Prostate gland (tissue), 2 donors: ENCODE measurements around the gene TNFRSF11A. TPM values are rescaled to one million over a fixed set of nuclear protein-coding genes. Genes with fewer than 3 reads are reported as not detected.

Experiments
- DNase-seq: peaks from one replicate; pipeline ENCODE4 v3.0.0-alpha.2; 2019; ENCODE audit warnings: low spot score
- H3K27ac ChIP-seq, 2 donors: fragments of 200-600 bp; sonication (generic); 2 replicates each; pipeline ENCODE4 v1.5.1; 2017 to 2019
- H3K27me3 ChIP-seq: fragments of 200-600 bp; sonication (generic); replicated peaks from 2 replicates; pipeline ENCODE4 v1.5.1; 2019; ENCODE audit not compliant: insufficient read depth
- H3K36me3 ChIP-seq, 2 donors: fragments of 200-600 bp; sonication (generic); 1 replicate in 1 of 2; 2 replicates in 1 of 2; pipeline versions ENCODE4 v1.5.1 to v1.8.1; 2017 to 2019
- H3K4me1 ChIP-seq: fragments of 200-600 bp; sonication (generic); replicated peaks from 2 replicates; pipeline ENCODE4 v1.5.1; 2019
- H3K4me3 ChIP-seq, 2 donors: fragments of 200-600 bp; sonication (generic); 2 replicates each; pipeline ENCODE4 v1.5.1; 2017 to 2019
- H3K9me3 ChIP-seq: fragments of 200-600 bp; sonication (generic); 2 replicates; pipeline ENCODE4 v1.5.1; 2017
- CTCF ChIP-seq, 4 experiments: fragments of 200-600 bp in 2 of 4; fragments of 450-650 bp in 2 of 4; sonication (generic) in 2 of 4; IDR thresholded peaks; 1 replicate in 3 of 4; 2 replicates in 1 of 4; pipeline ENCODE4 v1.5.1; 2016 to 2019; ENCODE audit warnings: antibody characterized with exemption in 4 of 4, mild to moderate bottlenecking in 2 of 4, moderate library complexity in 2 of 4
- POLR2A ChIP-seq: fragments of 450-650 bp; IDR thresholded peaks from one replicate; pipeline ENCODE4 v1.6.1; 2016; ENCODE audit warnings: antibody characterized with exemption, mild to moderate bottlenecking
- POLR2AphosphoS5 ChIP-seq: sonication (generic); formaldehyde crosslinking; IDR thresholded peaks from one replicate; pipeline ENCODE4 v1.6.1; 2017; ENCODE audit warnings: antibody characterized with exemption
- WGBS: methylation state at CpG from one replicate; pipeline ENCODE4 v1.1.5; 2018; 5-methylcytosine and 5-hydroxymethylcytosine counted together
- intact Hi-C: fragments of 100-400 bp; cut with DNase I; formaldehyde crosslinking; loops from one replicate; pipeline ENCODE4 v1.14.2; 2022
- total RNA-seq, 2 donors: library from RNA; depleted of rRNA; stranded (reverse); fragments of >200 nt; gene quantifications; one replicate each; pipeline ENCODE4 v1.1.0, GENCODE V29; 2016

TNFRSF11A gene
- total RNA-seq, 2 donors from 2014 or later = 6.1 to 10.2 TPM

- Histone ChIP-seq H3K27me3 (no peaks in the 10 kb centered on the region), H3K27ac (no peak overlapping the region), H3K4me1 (no peaks in the 10 kb centered on the region), H3K4me3 (no peak overlapping the region), H3K9me3 (no peaks in the 10 kb centered on the region), H3K36me3 (no peaks in the 10 kb centered on the region)
- WGBS = 71% methylated on average over 2 of the region's 2 CpGs
- TF ChIP-seq POLR2AphosphoS5 (no peak), POLR2A (no peak), CTCF (IDR thresholded peaks at IDR 0.05) (no peak)
- intact Hi-C loops = no loop called here
- DNase-seq = no peak
These were observed 36.5 kb upstream of the TNFRSF11A start for GRCh38 chr18:62288665-62289008.

- H3K4me3 ChIP-seq = no peak overlapping the region
- no peak for DNase-seq
- no peaks in the 10 kb centered on the region for H3K9me3 ChIP-seq
- 52% methylated on average over 2 of the region's 2 CpGs for WGBS
- no peak for TF ChIP-seq CTCF (IDR thresholded peaks at IDR 0.05)
- TF ChIP-seq POLR2AphosphoS5 = no peak
- TF ChIP-seq POLR2A = no peak
- intact Hi-C loops = no loop called here
- no peaks in the 10 kb centered on the region for H3K4me1 ChIP-seq
- H3K27ac ChIP-seq = no peak overlapping the region
- no peaks in the 10 kb centered on the region for H3K27me3 ChIP-seq
- H3K36me3 ChIP-seq = no peaks in the 10 kb centered on the region
These were observed 36.1 kb upstream of the TNFRSF11A start for GRCh38 chr18:62289047-62289446.

- Histone ChIP-seq H3K36me3 (no peaks in the 10 kb centered on the region), H3K9me3 (no peaks in the 10 kb centered on the region), H3K27ac (no peak overlapping the region), H3K27me3 (no peaks in the 10 kb centered on the region), H3K4me1 (no peaks in the 10 kb centered on the region), H3K4me3 (no peak overlapping the region)
- intact Hi-C loops = no loop called here
- no peak for TF ChIP-seq POLR2AphosphoS5
- no peak for TF ChIP-seq CTCF (IDR thresholded peaks at IDR 0.05)
- no peak for TF ChIP-seq POLR2A
- DNase-seq = no peak
These were observed 31.0 kb upstream of the TNFRSF11A start for GRCh38 chr18:62294073-62294472.

GRCh38 chr18:62300359-62300963, 24.6 kb upstream of the TNFRSF11A start:
- no peaks in the 10 kb centered on the region for H3K27me3 ChIP-seq
- 86% methylated on average over 3 of the region's 3 CpGs for WGBS
- intact Hi-C loops = no loop called here
- no peaks in the 10 kb centered on the region for H3K4me1 ChIP-seq
- TF ChIP-seq CTCF (IDR thresholded peaks at IDR 0.05) (no peak), POLR2A (no peak), POLR2AphosphoS5 (no peak)
- H3K4me3 ChIP-seq = no peak overlapping the region
- no peaks in the 10 kb centered on the region for H3K9me3 ChIP-seq
- H3K27ac ChIP-seq = no peak overlapping the region
- DNase-seq = no peak
- no peaks in the 10 kb centered on the region for H3K36me3 ChIP-seq

GRCh38 chr18:62301322-62301721, 23.8 kb upstream of the TNFRSF11A start:
- Histone ChIP-seq H3K9me3 (no peaks in the 10 kb centered on the region), H3K36me3 (no peaks in the 10 kb centered on the region), H3K27ac (no peak overlapping the region), H3K4me3 (no peak overlapping the region), H3K4me1 (no peaks in the 10 kb centered on the region), H3K27me3 (no peaks in the 10 kb centered on the region)
- intact Hi-C loops = no loop called here
- WGBS = 100% methylated on average over 1 of the region's 1 CpG
- TF ChIP-seq POLR2AphosphoS5 = no peak
- TF ChIP-seq CTCF (IDR thresholded peaks at IDR 0.05) = no peak
- TF ChIP-seq POLR2A = no peak
- no peak for DNase-seq
